ENCODE measurements around the gene PPIA.
A peak's percentile ranks its signal among the peaks of the same experiment; 100 is the strongest.

Gene PPIA

DNA sequence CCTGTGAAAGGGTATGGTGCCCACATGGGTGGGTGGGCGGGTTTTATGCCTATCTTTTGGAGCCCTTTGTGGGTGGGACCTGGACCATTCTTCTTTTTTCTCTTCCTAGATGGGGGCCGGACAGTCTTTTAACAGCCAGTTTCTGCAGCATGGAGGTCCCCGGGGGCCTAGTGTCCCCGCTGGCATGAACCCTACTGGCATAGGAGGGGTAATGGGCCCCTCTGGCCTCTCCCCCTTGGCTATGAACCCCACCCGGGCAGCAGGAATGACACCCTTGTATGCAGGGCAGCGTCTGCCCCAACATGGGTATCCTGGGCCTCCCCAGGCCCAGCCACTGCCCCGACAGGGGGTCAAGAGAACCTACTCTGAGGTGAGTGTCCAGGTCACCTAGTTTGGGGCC lies 38.7 kb upstream of the PPIA start:
- Histone ChIP-seq H2BK12ac (ENCODE audit: low read length in 2 of 2) (no peak overlapping the region), H3K4me2 (ENCODE audit: low read length, poor library complexity, severe bottlenecking) (no peak overlapping the region), H3K9ac (ENCODE audit: low read length) (no peak overlapping the region), H3K18ac (ENCODE audit: low read depth in 1 of 2, low read length in 2 of 2) (no peak overlapping the region), H3K9me3 (ENCODE audit: control insufficient read depth, low read length) (no peaks in the 10 kb centered on the region), H3K23ac (ENCODE audit: low read length in 2 of 2) (no peak overlapping the region), H3K27ac (ENCODE audit: low read length, poor library complexity, severe bottlenecking) (no peak overlapping the region), H2AFZ (ENCODE audit: low read depth, low read length) (no peak overlapping the region), H3K27me3 (ENCODE audit: control insufficient read depth in 1 of 2, insufficient read depth in 1 of 2, low read length in 2 of 2) (no peaks in the 10 kb centered on the region), H2BK120ac (ENCODE audit: low read depth, low read length) (no peak overlapping the region), H3K4me1 (ENCODE audit: control insufficient read depth, insufficient read depth, low read depth, low read length) (peaks cover 25% of the 10 kb centered on the region), H3K4me3 (ENCODE audit: insufficient read depth in 1 of 2, low read depth in 1 of 2, low read length in 2 of 2) (no peak overlapping the region), H4K8ac (ENCODE audit: low read length) (no peak overlapping the region), H3K79me1 (replicated peaks; ENCODE audit: low read length, poor library complexity, severe bottlenecking) (peaks cover 41% of the 10 kb centered on the region), H4K91ac (ENCODE audit: low read length) (no peak overlapping the region), H3K36me3 (ENCODE audit: control insufficient read depth in 1 of 2, insufficient read depth in 2 of 2, low read depth in 1 of 2, low read length in 2 of 2) (peaks cover 50 to 71% of the 10 kb centered on the region in 2 experiments), H3K14ac (ENCODE audit: low read length in 2 of 2) (no peak overlapping the region), H2BK5ac (ENCODE audit: low read depth, low read length, poor library complexity, severe bottlenecking) (no peak overlapping the region), H2BK15ac (ENCODE audit: low read depth, poor library complexity, severe bottlenecking) (no peak overlapping the region), H2AK5ac (ENCODE audit: low read length, severe bottlenecking) (no peak overlapping the region), H3K4ac (ENCODE audit: low read depth in 1 of 2, low read length in 2 of 2) (no peak overlapping the region)
- DNase-seq: no peak
- 96% methylated on average over 7 of the region's 7 CpGs for WGBS

DNA sequence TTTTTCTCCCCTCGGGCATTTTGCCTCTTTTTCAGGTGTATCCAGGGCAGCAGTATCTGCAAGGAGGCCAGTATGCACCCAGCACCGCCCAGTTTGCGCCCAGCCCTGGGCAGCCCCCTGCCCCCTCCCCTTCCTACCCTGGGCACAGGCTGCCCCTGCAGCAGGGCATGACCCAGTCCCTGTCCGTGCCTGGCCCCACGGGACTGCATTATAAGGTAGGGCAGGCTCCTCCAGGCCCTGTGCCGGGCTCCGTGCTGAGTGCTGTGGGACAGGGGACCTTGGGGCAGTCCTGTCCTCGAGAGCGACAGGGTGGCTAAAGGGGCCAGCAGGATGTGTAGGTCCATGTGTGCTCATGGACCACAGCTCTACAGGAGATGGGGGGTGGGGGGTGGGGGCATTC lies 37.2 kb upstream of the PPIA start:
- peak overlapping the region in 1 of 2 experiments; percentile 43 for H3K23ac ChIP-seq (ENCODE audit: low read length in 2 of 2)
- H3K4ac ChIP-seq (ENCODE audit: low read depth in 1 of 2, low read length in 2 of 2): no peak overlapping the region
- H3K9ac ChIP-seq (ENCODE audit: low read length): no peak overlapping the region
- no peak overlapping the region for H3K4me3 ChIP-seq (ENCODE audit: insufficient read depth in 1 of 2, low read depth in 1 of 2, low read length in 2 of 2)
- 97% methylated on average over 9 of the region's 9 CpGs for WGBS
- H3K36me3 ChIP-seq (ENCODE audit: control insufficient read depth in 1 of 2, insufficient read depth in 2 of 2, low read depth in 1 of 2, low read length in 2 of 2): peaks cover 65 to 86% of the 10 kb centered on the region in 2 experiments
- H2AFZ ChIP-seq (ENCODE audit: low read depth, low read length): no peak overlapping the region
- H3K27me3 ChIP-seq (ENCODE audit: control insufficient read depth in 1 of 2, insufficient read depth in 1 of 2, low read length in 2 of 2): no peaks in the 10 kb centered on the region
- H2BK120ac ChIP-seq (ENCODE audit: low read depth, low read length): no peak overlapping the region
- no peak overlapping the region for H2BK15ac ChIP-seq (ENCODE audit: low read depth, poor library complexity, severe bottlenecking)
- peaks cover 21% of the 10 kb centered on the region for H3K4me1 ChIP-seq (ENCODE audit: control insufficient read depth, insufficient read depth, low read depth, low read length)
- no peak overlapping the region for H3K27ac ChIP-seq (ENCODE audit: low read length, poor library complexity, severe bottlenecking)
- H3K4me2 ChIP-seq (ENCODE audit: low read length, poor library complexity, severe bottlenecking): no peak overlapping the region
- H3K9me3 ChIP-seq (ENCODE audit: control insufficient read depth, low read length): no peaks in the 10 kb centered on the region
- H2BK5ac ChIP-seq (ENCODE audit: low read depth, low read length, poor library complexity, severe bottlenecking): no peak overlapping the region
- H4K91ac ChIP-seq (ENCODE audit: low read length): no peak overlapping the region
- H3K79me1 ChIP-seq (replicated peaks; ENCODE audit: low read length, poor library complexity, severe bottlenecking): peaks cover 39% of the 10 kb centered on the region
- H3K14ac ChIP-seq (ENCODE audit: low read length in 2 of 2): no peak overlapping the region
- no peak overlapping the region for H3K18ac ChIP-seq (ENCODE audit: low read depth in 1 of 2, low read length in 2 of 2)
- no peak overlapping the region for H2BK12ac ChIP-seq (ENCODE audit: low read length in 2 of 2)
- H2AK5ac ChIP-seq (ENCODE audit: low read length, severe bottlenecking): no peak overlapping the region
- no peak for DNase-seq
- H4K8ac ChIP-seq (ENCODE audit: low read length): no peak overlapping the region

DNA sequence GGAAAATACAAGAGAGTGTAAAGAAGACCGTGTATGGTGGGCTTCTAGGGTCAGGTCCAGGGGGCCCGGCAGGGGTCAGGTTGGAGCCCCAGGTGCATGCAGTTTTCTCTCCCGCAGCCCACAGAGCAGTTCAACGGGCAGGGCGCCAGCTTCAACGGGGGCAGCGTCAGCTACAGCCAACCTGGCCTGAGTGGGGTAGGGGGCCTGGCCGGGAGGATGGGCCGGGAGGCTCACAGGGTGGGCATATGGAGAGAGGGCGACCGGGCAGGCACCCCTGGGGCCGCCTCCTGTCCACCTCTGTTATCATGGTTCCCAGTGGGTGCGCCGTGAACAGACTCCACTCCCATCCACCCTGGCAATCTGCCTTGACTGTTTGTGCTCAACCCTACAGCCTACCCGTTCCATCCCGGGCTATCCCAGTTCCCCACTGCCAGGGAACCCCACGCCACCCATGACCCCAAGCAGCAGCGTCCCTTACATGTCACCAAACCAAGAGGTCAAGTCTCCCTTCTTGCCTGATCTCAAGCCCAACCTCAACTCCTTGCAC lies 36.4 kb upstream of the PPIA start:
- WGBS: 96% methylated on average over 12 of the region's 18 CpGs

DNA sequence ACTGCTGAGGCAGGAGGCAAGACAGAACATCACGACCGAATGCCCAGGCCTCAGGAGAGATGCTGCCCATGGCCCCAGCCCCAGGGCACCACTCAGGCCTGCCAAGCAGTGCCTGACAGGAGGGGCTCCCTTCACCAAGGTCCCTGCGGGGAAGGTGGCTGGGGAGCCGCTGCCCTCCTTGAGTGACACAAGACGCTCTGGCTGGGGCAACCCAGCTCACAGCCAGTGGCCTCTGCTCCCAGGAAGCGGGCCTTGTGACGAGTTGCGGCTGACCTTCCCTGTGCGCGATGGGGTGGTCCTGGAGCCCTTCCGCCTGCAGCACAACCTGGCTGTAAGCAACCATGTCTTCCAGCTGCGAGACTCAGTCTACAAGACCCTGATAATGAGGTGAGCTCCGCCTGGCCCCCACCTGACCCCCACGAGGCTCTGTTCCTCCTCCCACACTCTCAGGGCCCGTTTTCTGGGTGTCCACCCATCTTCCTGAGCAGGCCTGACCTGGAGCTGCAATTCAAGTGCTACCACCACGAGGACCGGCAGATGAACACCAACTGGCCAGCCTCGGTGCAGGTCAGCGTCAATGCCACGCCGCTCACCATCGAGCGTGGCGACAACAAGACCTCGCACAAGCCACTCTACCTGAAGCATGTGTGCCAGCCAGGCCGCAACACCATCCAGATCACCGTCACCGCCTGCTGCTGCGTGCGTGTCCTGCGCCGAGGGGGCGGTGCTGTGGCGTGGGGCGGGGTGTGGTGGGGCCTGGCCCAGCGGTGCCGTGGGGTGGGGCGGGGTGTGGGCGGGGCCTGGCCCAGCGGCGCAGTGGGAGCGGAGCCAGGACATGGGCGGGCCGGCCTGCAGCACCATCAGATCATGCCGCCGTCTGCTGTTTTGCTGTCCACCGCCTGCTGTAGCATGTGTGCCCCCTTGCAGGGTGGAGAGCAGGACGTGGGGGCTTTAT lies 35.0 kb upstream of the PPIA start:
- 92% methylated on average over 44 of the region's 48 CpGs for WGBS
- no peak overlapping the region for H3K18ac ChIP-seq (ENCODE audit: low read depth in 1 of 2, low read length in 2 of 2)
- no peaks in the 10 kb centered on the region for H3K9me3 ChIP-seq (ENCODE audit: control insufficient read depth, low read length)
- H2BK15ac ChIP-seq (ENCODE audit: low read depth, poor library complexity, severe bottlenecking): no peak overlapping the region
- H3K9ac ChIP-seq (ENCODE audit: low read length): no peak overlapping the region
- peaks cover 23% of the 10 kb centered on the region for H3K79me1 ChIP-seq (replicated peaks; ENCODE audit: low read length, poor library complexity, severe bottlenecking)
- no peak overlapping the region for H2BK5ac ChIP-seq (ENCODE audit: low read depth, low read length, poor library complexity, severe bottlenecking)
- no peak overlapping the region for H3K23ac ChIP-seq (ENCODE audit: low read length in 2 of 2)
- H4K91ac ChIP-seq (ENCODE audit: low read length): no peak overlapping the region
- H3K27me3 ChIP-seq (ENCODE audit: control insufficient read depth in 1 of 2, insufficient read depth in 1 of 2, low read length in 2 of 2): no peaks in the 10 kb centered on the region
- H2BK12ac ChIP-seq (ENCODE audit: low read length in 2 of 2): no peak overlapping the region
- H2BK120ac ChIP-seq (ENCODE audit: low read depth, low read length): no peak overlapping the region
- H2AFZ ChIP-seq (ENCODE audit: low read depth, low read length): no peak overlapping the region
- no peak overlapping the region for H3K27ac ChIP-seq (ENCODE audit: low read length, poor library complexity, severe bottlenecking)
- H3K4me3 ChIP-seq (ENCODE audit: insufficient read depth in 1 of 2, low read depth in 1 of 2, low read length in 2 of 2): no peak overlapping the region
- no peak overlapping the region for H3K4me2 ChIP-seq (ENCODE audit: low read length, poor library complexity, severe bottlenecking)
- peaks cover 2% of the 10 kb centered on the region for H3K4me1 ChIP-seq (ENCODE audit: control insufficient read depth, insufficient read depth, low read depth, low read length)
- no peak for DNase-seq
- H3K14ac ChIP-seq (ENCODE audit: low read length in 2 of 2): no peak overlapping the region
- peaks cover 85 to 94% of the 10 kb centered on the region in 2 experiments for H3K36me3 ChIP-seq (ENCODE audit: control insufficient read depth in 1 of 2, insufficient read depth in 2 of 2, low read depth in 1 of 2, low read length in 2 of 2)
- no peak overlapping the region for H4K8ac ChIP-seq (ENCODE audit: low read length)
- H2AK5ac ChIP-seq (ENCODE audit: low read length, severe bottlenecking): no peak overlapping the region
- no peak overlapping the region for H3K4ac ChIP-seq (ENCODE audit: low read depth in 1 of 2, low read length in 2 of 2)

More for the DNA sequence above, 36.4 kb upstream of the PPIA start:
- no peak overlapping the region for H2BK12ac ChIP-seq (ENCODE audit: low read length in 2 of 2)
- H2BK120ac ChIP-seq (ENCODE audit: low read depth, low read length): no peak overlapping the region
- H3K9me3 ChIP-seq (ENCODE audit: control insufficient read depth, low read length): no peaks in the 10 kb centered on the region
- no peak overlapping the region for H3K23ac ChIP-seq (ENCODE audit: low read length in 2 of 2)
- peaks cover 30% of the 10 kb centered on the region for H3K79me1 ChIP-seq (replicated peaks; ENCODE audit: low read length, poor library complexity, severe bottlenecking)
- H3K27ac ChIP-seq (ENCODE audit: low read length, poor library complexity, severe bottlenecking): no peak overlapping the region
- DNase-seq: no peak
- no peak overlapping the region for H4K8ac ChIP-seq (ENCODE audit: low read length)
- H2BK5ac ChIP-seq (ENCODE audit: low read depth, low read length, poor library complexity, severe bottlenecking): no peak overlapping the region
- H3K4me3 ChIP-seq (ENCODE audit: insufficient read depth in 1 of 2, low read depth in 1 of 2, low read length in 2 of 2): no peak overlapping the region
- H2BK15ac ChIP-seq (ENCODE audit: low read depth, poor library complexity, severe bottlenecking): no peak overlapping the region
- H2AK5ac ChIP-seq (ENCODE audit: low read length, severe bottlenecking): no peak overlapping the region
- no peak overlapping the region for H3K4me2 ChIP-seq (ENCODE audit: low read length, poor library complexity, severe bottlenecking)
- H2AFZ ChIP-seq (ENCODE audit: low read depth, low read length): no peak overlapping the region
- H3K27me3 ChIP-seq (ENCODE audit: control insufficient read depth in 1 of 2, insufficient read depth in 1 of 2, low read length in 2 of 2): no peaks in the 10 kb centered on the region
- peaks cover 74 to 87% of the 10 kb centered on the region in 2 experiments for H3K36me3 ChIP-seq (ENCODE audit: control insufficient read depth in 1 of 2, insufficient read depth in 2 of 2, low read depth in 1 of 2, low read length in 2 of 2)
- no peak overlapping the region for H3K4ac ChIP-seq (ENCODE audit: low read depth in 1 of 2, low read length in 2 of 2)
- no peak overlapping the region for H3K18ac ChIP-seq (ENCODE audit: low read depth in 1 of 2, low read length in 2 of 2)
- H4K91ac ChIP-seq (ENCODE audit: low read length): no peak overlapping the region
- H3K14ac ChIP-seq (ENCODE audit: low read length in 2 of 2): no peak overlapping the region
- peaks cover 13% of the 10 kb centered on the region for H3K4me1 ChIP-seq (ENCODE audit: control insufficient read depth, insufficient read depth, low read depth, low read length)
- no peak overlapping the region for H3K9ac ChIP-seq (ENCODE audit: low read length)

Measured in mesenchymal stem cell (in vitro differentiated cells and primary cell).